Thymus (tissue), 11 donors: Measurements from ENCODE around the gene RAP1GAP2. TPM values are rescaled to one million over a fixed set of nuclear protein-coding genes. Genes with fewer than 3 reads are reported as not detected.
"Not testable (repeated sequence)": the region's sequence is repeated elsewhere in the genome, so short reads cannot be mapped to it uniquely, and the experiment has no call there.

Experiments
- DNase-seq, 9 donors: peaks; one replicate each; pipeline ENCODE4 v3.0.0-alpha.2; 2013; ENCODE audit warnings: low spot score in 9 of 9, low read depth in 6 of 9, missing footprints in 1 of 9
- H3K27ac ChIP-seq, 2 donors: one replicate each; pipeline ENCODE4 v1.5.1; 2013; ENCODE audit warnings: control low read depth in 1 of 2, low read depth in 1 of 2, low read length in 1 of 2, mild to moderate bottlenecking in 1 of 2, moderate library complexity in 1 of 2
- H3K27me3 ChIP-seq, 2 donors: one replicate each; pipeline ENCODE4 v1.5.1; 2013; ENCODE audit warnings: low read length in 1 of 2; ENCODE audit not compliant: control insufficient read depth in 2 of 2, insufficient read depth in 1 of 2
- H3K36me3 ChIP-seq, 2 donors: one replicate each; pipeline ENCODE4 v1.5.1; 2013; ENCODE audit warnings: low read length in 1 of 2, mild to moderate bottlenecking in 1 of 2, moderate library complexity in 1 of 2; ENCODE audit not compliant: control insufficient read depth in 2 of 2, insufficient read depth in 2 of 2
- H3K4me1 ChIP-seq, 2 donors: one replicate each; pipeline ENCODE4 v1.5.1; 2013; ENCODE audit warnings: low read length in 2 of 2; ENCODE audit not compliant: control insufficient read depth in 2 of 2, insufficient read depth in 2 of 2
- H3K4me3 ChIP-seq, 2 donors: one replicate each; pipeline ENCODE4 v1.5.1; 2013; ENCODE audit warnings: low read length in 2 of 2, control low read depth in 1 of 2, mild to moderate bottlenecking in 1 of 2
- H3K9me3 ChIP-seq, 2 donors: one replicate each; pipeline ENCODE4 v1.5.1; 2013; ENCODE audit warnings: low read length in 1 of 2, mild to moderate bottlenecking in 1 of 2; ENCODE audit not compliant: control insufficient read depth in 2 of 2, insufficient read depth in 1 of 2
- WGBS: extraction: QIAGEN DNeasy Blood & Tissue Kit; methylation state at CpG from one replicate; pipeline ENCODE4 v1.1.7; 2013; 5-methylcytosine and 5-hydroxymethylcytosine counted together
- polyA plus RNA-seq: library from polyadenylated mRNA; stranded (reverse); fragments of 200-250 nt; gene quantifications from one replicate; pipeline ENCODE4 v1.2.3, GENCODE V29; 2013
- total RNA-seq: library from RNA; stranded (reverse); fragments of 120-200 nt; gene quantifications from one replicate; pipeline ENCODE4 v1.2.4, GENCODE V29; 2013
- donor health status: healthy.

RAP1GAP2 gene
- total and polyA plus RNA-seq, 2 donors, result 1.6 to 3.8 TPM

GRCh38 chr17:2782055-2782454, 14.2 kb upstream of the RAP1GAP2 start:
- Histone ChIP-seq H3K4me3 (no peak overlapping the region), H3K9me3 (no peaks in the 10 kb centered on the region), H3K36me3 (no peaks in the 10 kb centered on the region), H3K4me1 (peaks cover 6 to 18% of the 10 kb centered on the region in 2 donors), H3K27me3 (peaks cover 0 to 22% of the 10 kb centered on the region in 2 donors), H3K27ac (no peak overlapping the region)
- no peak for DNase-seq
- WGBS, result 81% methylated on average over 6 of the region's 6 CpGs

GRCh38 chr17:2783310-2784030, 12.8 kb upstream of the RAP1GAP2 start:
- no peaks in the 10 kb centered on the region for H3K36me3 ChIP-seq
- 89% methylated on average over 4 of the region's 4 CpGs for WGBS
- H3K4me3 ChIP-seq, result no peak overlapping the region
- peaks cover 0 to 13% of the 10 kb centered on the region in 2 donors for H3K4me1 ChIP-seq
- H3K9me3 ChIP-seq, result no peaks in the 10 kb centered on the region
- no peak for DNase-seq
- H3K27me3 ChIP-seq, result peaks cover 0 to 10% of the 10 kb centered on the region in 2 donors
- no peak overlapping the region for H3K27ac ChIP-seq

- Histone ChIP-seq H3K4me1 (peaks cover 0 to 13% of the 10 kb centered on the region in 2 donors), H3K36me3 (no peaks in the 10 kb centered on the region), H3K27ac (no peak overlapping the region), H3K27me3 (no peaks in the 10 kb centered on the region), H3K9me3 (no peaks in the 10 kb centered on the region), H3K4me3 (no peak overlapping the region)
- no peak for DNase-seq
- WGBS, result 97% methylated on average over 8 of the region's 8 CpGs
Observed at GRCh38 chr17:2784864-2785263, 11.4 kb upstream of the RAP1GAP2 start.

- WGBS, result 92% methylated on average over 12 of the region's 12 CpGs
- H3K4me3 ChIP-seq, H3K9me3 ChIP-seq, H3K27me3 ChIP-seq, H3K36me3 ChIP-seq, H3K27ac ChIP-seq, DNase-seq: not testable (repeated sequence)
- peaks cover 0 to 15% of the 10 kb centered on the region in 2 donors for H3K4me1 ChIP-seq
Observed at GRCh38 chr17:2785376-2785775, 10.9 kb upstream of the RAP1GAP2 start.

GRCh38 chr17:2786176-2786881, 9.9 kb upstream of the RAP1GAP2 start:
- 15% methylated on average over 21 of the region's 21 CpGs for WGBS
- Histone ChIP-seq H3K27ac (no peak overlapping the region), H3K27me3 (peaks cover 0 to 12% of the 10 kb centered on the region in 2 donors), H3K4me1 (peaks cover 0 to 24% of the 10 kb centered on the region in 2 donors), H3K4me3 (no peak overlapping the region), H3K36me3 (no peaks in the 10 kb centered on the region), H3K9me3 (no peaks in the 10 kb centered on the region)
- peak; percentile 87 to 98 (median 95) for DNase-seq

- Histone ChIP-seq H3K27ac (no peak overlapping the region), H3K36me3 (no peaks in the 10 kb centered on the region), H3K27me3 (peaks cover 5 to 33% of the 10 kb centered on the region in 2 donors), H3K4me1 (peaks cover 4 to 58% of the 10 kb centered on the region in 2 donors), H3K4me3 (no peak overlapping the region), H3K9me3 (no peaks in the 10 kb centered on the region)
- DNase-seq, result no peak
- 75% methylated on average over 3 of the region's 3 CpGs for WGBS
Observed at GRCh38 chr17:2789700-2790099, 6.5 kb upstream of the RAP1GAP2 start.

GRCh38 chr17:2792366-2793169, 3.7 kb upstream of the RAP1GAP2 start:
- no peak overlapping the region for H3K27ac ChIP-seq

GRCh38 chr17:2794111-2794803, 2.0 kb upstream of the RAP1GAP2 start:
- peaks cover 5 to 71% of the 10 kb centered on the region in 2 donors for H3K27me3 ChIP-seq
- peaks cover 22 to 85% of the 10 kb centered on the region in 2 donors for H3K4me1 ChIP-seq

More at GRCh38 chr17:2792366-2793169, 3.7 kb upstream of the RAP1GAP2 start:
- Histone ChIP-seq H3K4me1 (peaks cover 13 to 70% of the 10 kb centered on the region in 2 donors), H3K27me3 (peaks cover 5 to 58% of the 10 kb centered on the region in 2 donors), H3K36me3 (no peaks in the 10 kb centered on the region), H3K4me3 (no peak overlapping the region), H3K9me3 (no peaks in the 10 kb centered on the region)
- 34% methylated on average over 24 of the region's 24 CpGs for WGBS
- DNase-seq, result peak in 2 of 9 donors; percentile 26 to 42

More at GRCh38 chr17:2794111-2794803, 2.0 kb upstream of the RAP1GAP2 start:
- DNase-seq, result peak in 1 of 9 donors; percentile 51
- no peaks in the 10 kb centered on the region for H3K36me3 ChIP-seq
- WGBS, result 51% methylated on average over 6 of the region's 6 CpGs
- H3K27ac ChIP-seq, result no peak overlapping the region
- H3K9me3 ChIP-seq, result no peaks in the 10 kb centered on the region
- H3K4me3 ChIP-seq, result no peak overlapping the region
